HG02571 (cell line): Measurements from ENCODE around the gene VWA7.
A peak's percentile ranks its signal among the peaks of the same experiment; 100 is the strongest.
"Not testable (repeated sequence)": the region's sequence is repeated elsewhere in the genome, so short reads cannot be mapped to it uniquely, and the experiment has no call there.

Experiments used
- ATAC-seq: cut with Tn5 transposase; IDR thresholded peaks from one replicate; pipeline ENCODE4 v1.9.1; 2021; ENCODE audit warnings: mild to moderate bottlenecking, moderate library complexity; ENCODE audit not compliant: unreplicated experiment

Gene VWA7

GRCh38 chr6:31776989-31777666 is at the start of gene VWA7:
TSS of gene VWA7 (minus strand) at chr6:31777328. CDS start at chr6:31776779, 549 bp downstream.
- peak; percentile 51 for ATAC-seq

DNA sequence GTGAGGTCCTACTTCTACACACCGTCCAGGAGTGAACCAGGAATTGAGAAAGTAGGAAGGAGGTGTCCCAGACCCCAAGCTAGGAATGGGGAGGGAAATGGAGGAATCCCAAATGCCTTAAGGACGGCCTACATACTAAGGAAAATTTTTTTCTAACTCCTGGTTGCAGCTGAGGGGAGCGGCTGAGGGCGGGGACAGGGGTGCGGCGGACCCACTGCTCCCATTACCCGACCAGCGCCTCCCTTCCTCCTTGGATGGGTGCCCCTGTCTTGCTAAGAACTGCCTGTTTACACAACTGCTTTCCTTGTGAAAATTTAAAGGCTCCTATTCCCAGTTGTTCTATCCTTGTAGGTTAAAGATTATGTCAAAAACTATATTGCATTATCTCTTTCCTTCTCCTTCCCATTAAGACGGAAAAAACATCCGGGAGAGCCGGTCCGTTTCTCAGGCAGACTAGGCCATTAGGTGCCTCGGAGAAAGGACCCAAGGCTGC is 49.7 kb upstream of the VWA7 start:
- no peak for ATAC-seq

DNA sequence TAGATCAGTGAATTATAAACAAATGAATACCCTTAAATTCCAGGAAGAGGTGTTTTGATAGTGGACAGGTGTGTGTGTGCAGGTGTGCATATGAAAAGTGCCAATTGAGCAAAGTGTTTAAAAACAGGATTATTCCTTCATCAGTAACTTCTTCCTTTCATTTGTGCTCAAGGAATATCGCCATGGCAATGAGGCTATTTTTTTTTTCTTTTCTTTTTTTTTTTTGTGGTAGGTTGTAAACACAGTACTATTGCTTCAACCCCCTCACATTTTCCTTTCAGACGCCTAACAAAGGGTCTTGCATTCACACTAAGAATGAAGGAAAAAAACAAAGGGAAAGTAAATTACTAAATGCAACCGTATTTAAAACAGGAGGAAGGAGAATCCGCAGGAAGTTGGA is 48.4 kb upstream of the VWA7 start:
- no peak for ATAC-seq

DNA sequence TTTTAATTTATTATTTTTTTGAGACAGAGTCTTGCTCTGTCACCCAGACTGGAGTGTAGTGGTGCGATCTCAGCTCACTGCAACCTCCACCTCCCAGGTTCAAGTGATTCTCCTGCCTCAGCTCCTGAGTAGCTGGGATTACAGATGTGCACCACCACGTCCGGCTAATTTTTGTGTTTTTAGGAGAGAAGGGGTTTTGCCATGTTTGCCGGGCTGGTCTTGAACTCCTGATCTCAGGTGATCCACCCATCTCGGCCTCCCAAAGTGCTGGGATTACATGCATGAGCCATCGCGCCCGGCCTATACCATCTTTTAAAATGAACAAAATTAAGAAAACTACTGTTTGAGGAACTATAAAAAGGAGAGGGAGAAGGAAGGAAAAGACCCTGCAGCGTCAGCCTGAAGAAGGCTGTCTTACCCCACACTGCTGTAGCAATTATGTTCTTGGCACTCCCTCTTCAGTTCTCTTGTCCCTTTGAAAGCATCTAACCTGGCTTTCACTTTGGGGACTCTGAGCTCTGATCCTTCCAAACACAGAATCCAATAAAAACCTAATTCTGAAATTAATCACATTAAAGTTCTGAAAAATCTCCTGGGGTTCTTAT is 46.6 kb upstream of the VWA7 start:
- ATAC-seq, result not testable (repeated sequence)

- ATAC-seq, result peak; percentile 39
These were observed 45.1 kb upstream of the VWA7 start for GRCh38 chr6:31822036-31822821.

DNA sequence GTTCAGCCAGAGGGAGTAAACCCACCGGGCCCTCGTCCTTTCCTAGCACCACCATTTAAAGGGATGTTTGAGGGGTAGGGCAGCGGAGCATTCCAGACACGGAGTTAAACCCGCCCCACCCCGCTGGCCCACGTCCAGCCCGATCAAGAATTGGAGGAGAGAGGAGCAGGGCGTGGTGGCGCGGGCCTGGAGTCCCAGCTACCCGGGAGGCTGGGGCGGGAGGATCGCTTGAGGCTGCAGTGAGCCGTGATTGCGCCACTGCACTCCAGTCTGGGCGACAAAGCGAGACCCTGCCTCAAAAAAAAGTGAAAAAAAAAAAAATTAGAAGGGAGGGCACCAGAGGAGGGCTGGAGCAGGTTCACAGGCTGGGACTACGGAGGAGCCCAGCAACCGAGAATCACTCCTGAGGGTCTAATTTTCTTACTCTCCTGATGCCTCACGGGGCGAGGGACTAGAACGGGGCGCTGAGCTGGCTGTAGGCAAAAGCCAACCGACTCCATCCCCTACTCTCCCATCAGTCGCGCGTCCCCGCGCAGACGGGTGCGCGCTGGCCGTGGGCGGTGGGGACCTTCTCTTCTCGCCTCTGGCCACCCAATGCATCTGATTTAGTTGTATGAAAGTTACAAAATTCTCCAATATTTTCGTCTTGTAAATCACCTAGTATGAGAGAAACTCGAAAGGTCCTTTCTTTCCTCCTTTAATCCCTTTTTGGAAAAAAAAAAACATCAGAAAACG is 44.3 kb upstream of the VWA7 start:
- ATAC-seq, result peak; percentile 56

DNA sequence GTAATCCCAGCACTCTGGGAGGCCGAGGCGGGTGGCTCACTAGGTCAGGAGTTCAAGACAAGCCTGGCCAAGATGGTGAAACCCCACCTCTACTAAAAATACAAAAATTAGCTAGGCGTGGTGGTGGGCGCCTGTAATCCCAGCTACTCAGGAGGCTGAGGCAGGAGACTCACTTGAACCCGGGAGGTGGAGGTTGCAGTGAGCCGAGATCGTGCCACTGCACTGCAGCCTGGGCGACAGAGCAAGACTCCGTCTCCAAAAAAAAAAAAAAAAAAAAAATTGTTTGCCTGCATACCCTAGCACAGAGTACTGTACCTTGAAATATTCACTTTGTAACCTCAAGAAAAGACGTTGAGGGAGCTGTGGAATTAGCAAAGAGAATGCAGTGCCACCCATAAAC is 43.3 kb upstream of the VWA7 start:
- ATAC-seq, result not testable (repeated sequence)

- ATAC-seq, result no peak
These were observed 42.8 kb upstream of the VWA7 start for GRCh38 chr6:31819871-31820299.

- ATAC-seq, result not testable (repeated sequence)
These were observed 40.9 kb upstream of the VWA7 start for GRCh38 chr6:31817929-31818511.

- ATAC-seq, result not testable (repeated sequence)
These were observed 40.2 kb upstream of the VWA7 start for GRCh38 chr6:31817133-31817928.

DNA sequence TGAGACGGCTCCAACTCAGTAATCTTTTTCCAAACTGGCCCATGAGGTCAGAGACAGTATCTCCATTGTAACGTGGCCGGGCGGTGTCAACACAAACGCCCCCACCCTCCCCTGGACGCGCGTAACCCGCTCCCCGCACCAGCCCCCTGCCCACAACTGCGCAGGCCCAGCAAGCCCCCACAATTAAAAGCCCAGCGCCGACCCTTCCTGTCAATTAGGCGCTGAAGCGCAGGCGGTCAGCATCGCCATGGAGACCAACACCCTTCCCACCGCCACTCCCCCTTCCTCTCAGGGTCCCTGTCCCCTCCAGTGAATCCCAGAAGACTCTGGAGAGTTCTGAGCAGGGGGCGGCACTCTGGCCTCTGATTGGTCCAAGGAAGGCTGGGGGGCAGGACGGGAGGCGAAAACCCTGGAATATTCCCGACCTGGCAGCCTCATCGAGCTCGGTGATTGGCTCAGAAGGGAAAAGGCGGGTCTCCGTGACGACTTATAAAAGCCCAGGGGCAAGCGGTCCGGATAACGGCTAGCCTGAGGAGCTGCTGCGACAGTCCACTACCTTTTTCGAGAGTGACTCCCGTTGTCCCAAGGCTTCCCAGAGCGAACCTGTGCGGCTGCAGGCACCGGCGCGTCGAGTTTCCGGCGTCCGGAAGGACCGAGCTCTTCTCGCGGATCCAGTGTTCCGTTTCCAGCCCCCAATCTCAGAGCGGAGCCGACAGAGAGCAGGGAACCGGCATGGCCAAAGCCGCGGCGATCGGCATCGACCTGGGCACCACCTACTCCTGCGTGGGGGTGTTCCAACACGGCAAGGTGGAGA is 38.1 kb upstream of the VWA7 start, which contains the start of the genes HSPA1A and HSPA1L:
Gene HSPA1A (plus strand): TSS at position 519 of the 814 bp plus-strand sequence. CDS start 214 bp downstream, at position 733.
Gene HSPA1L (minus strand): TSS at position 259 of the 814 bp plus-strand sequence. CDS start 3,311 bp downstream, outside the sequence.
- ATAC-seq, result no peak

DNA sequence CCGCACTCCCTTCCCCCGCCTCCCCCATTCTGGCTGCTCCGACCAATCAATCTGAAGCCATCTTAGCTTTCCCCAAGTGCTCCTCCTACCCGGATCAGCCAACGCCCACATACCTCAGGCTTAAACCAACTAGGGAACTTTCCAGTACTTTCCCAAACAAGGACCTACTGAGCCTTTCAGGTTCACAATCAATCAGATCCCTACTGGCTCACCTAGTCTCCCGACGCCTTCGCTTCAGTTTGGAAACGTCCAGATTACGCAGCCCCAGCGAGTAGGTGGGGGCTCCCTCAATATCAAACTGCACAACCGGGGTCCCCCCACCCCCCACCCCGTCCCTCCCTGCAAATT is 37.5 kb upstream of the VWA7 start:
- peak; percentile 42 for ATAC-seq

DNA sequence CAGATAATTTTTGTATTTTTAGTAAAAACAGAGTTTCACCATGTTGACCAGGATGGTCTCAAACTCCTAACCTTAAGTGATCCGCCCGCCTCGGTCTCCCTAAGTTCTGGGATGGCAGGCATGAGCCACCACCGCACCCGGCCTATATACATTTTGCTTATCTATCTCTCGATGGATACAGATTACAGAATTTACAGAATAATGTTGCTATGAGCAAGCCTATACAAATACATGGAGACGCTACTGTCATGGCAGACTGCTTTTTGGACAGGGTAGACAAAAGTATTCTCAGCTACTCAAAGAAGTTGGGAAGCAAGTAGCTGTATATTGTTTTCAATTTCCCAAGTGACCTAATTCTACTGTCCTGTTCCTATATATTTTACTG is 36.3 kb upstream of the VWA7 start:
- ATAC-seq, result no peak

GRCh38 chr6:31811645-31812044 is 34.5 kb upstream of the VWA7 start:
- no peak for ATAC-seq

- ATAC-seq, result not testable (repeated sequence)
These were observed 31.5 kb upstream of the VWA7 start for GRCh38 chr6:31808599-31808998.

DNA sequence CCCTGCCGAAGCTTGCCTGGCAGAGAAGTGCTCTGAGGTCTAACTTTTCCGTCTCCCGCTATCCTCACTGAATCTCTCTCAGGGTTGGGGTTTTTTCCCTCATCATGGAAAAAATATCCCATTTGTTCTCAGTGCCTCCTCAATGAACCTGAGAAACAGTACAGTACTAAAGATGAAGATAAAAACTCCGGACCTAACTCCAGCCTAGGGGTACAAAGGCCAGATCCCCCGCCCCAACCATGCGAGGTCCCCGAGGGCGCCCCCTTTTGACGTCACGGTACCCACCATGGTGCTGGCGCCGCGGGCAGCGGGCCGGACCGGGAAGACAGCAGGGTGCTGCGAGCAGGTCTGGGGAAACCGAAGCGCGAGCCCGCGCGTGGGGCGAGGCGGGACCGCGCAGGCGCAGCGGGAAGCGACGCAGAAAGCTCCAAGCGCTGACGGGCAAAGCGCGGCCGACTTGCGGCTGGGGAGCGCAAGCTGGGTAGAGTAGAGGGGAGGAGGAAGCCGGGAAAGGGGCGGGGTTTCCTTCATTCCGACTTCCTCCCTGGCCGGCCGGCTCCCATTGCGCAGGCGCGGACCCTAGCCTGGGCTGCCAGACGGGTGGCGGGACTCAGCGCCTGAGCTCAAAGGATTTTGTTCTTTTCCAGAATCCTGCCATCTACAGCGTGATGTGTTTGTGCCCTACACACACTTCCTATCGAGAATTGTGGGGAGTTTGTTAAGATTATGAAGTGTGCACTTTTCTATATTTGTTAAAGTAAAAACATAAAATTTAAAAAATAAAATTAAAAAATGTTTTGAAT is 29.5 kb upstream of the VWA7 start, which contains the start of gene LSM2:
Gene LSM2 (minus strand): TSS at position 497 of the 803 bp plus-strand sequence. CDS start 209 bp downstream, at position 288.
- ATAC-seq, result peak; percentile 89

DNA sequence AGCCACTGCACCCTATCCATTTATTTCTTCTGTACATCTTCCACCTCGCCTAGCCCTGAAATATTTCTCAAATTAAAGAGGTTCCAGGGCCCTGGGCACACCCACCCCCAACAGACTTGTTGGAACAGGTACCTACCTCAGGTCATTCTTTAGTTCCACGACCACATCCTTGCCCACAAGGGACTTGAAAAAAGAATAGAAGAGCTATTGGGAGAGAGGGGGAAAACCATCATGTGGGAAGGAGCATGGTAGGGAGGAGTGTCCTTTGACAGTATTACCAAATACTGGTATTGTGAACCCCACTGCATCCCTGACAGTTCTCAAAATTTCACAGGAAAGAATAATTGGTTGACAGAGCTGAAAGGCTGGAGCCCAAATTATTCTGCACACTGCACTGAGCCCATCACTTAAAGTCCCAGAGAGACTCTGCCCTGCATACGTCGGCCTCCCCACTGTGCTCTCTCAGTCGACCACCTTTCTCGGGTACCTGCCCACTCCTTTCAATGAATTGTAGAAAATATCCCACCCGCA is 28.9 kb upstream of the VWA7 start:
- no peak for ATAC-seq
